Trophoblast cell (in vitro differentiated cells and primary cell): ENCODE data around the gene DNAJB14.
A peak's percentile ranks its signal among the peaks of the same experiment; 100 is the strongest.

Source experiments
- DNase-seq, 2 donors: peaks; one replicate each; pipeline ENCODE4 v3.0.0-alpha.2; 2016
- H2AFZ ChIP-seq: 2 replicates; pipeline ENCODE4 v1.6.1; 2013; ENCODE audit warnings: low read length, moderate library complexity, mild to moderate bottlenecking; ENCODE audit not compliant: insufficient read depth, poor library complexity
- H2AK5ac ChIP-seq: 2 replicates; pipeline ENCODE4 v1.6.1; 2013; ENCODE audit warnings: mild to moderate bottlenecking, low read length
- H2BK120ac ChIP-seq: 2 replicates; pipeline ENCODE4 v1.6.1; 2013; ENCODE audit warnings: low read length, mild to moderate bottlenecking, moderate library complexity; ENCODE audit not compliant: insufficient read depth, poor library complexity
- H2BK12ac ChIP-seq: 2 replicates; pipeline ENCODE4 v1.6.1; 2013; ENCODE audit warnings: mild to moderate bottlenecking, low read length, moderate library complexity
- H2BK5ac ChIP-seq: 2 replicates; pipeline ENCODE4 v1.6.1; 2013; ENCODE audit warnings: low read length, low read depth, moderate library complexity, mild to moderate bottlenecking; ENCODE audit not compliant: poor library complexity
- H3K14ac ChIP-seq: 2 replicates; pipeline ENCODE4 v1.6.1; 2013; ENCODE audit warnings: mild to moderate bottlenecking, low read length
- H3K18ac ChIP-seq: 2 replicates; pipeline ENCODE4 v1.6.1; 2013; ENCODE audit warnings: mild to moderate bottlenecking, low read length
- H3K23ac ChIP-seq: 2 replicates; pipeline ENCODE4 v1.6.1; 2013; ENCODE audit warnings: low read length
- H3K27ac ChIP-seq: 2 replicates; pipeline ENCODE4 v1.5.1; 2013; ENCODE audit warnings: low read depth, mild to moderate bottlenecking, inconsistent platforms, low read length, moderate library complexity
- H3K27me3 ChIP-seq: 2 replicates; pipeline ENCODE4 v1.6.1; 2013; ENCODE audit warnings: inconsistent platforms, mild to moderate bottlenecking, low read length, moderate library complexity; ENCODE audit not compliant: insufficient read depth
- H3K36me3 ChIP-seq, 2 experiments: 1 replicate in 1 of 2; 2 replicates in 1 of 2; pipeline ENCODE4 v1.6.1; 2013; ENCODE audit warnings: low read length in 2 of 2, mild to moderate bottlenecking in 2 of 2, moderate library complexity in 1 of 2; ENCODE audit not compliant: insufficient read depth in 2 of 2, control insufficient read depth in 1 of 2
- H3K4ac ChIP-seq: 2 replicates; pipeline ENCODE4 v1.6.1; 2013; ENCODE audit warnings: low read depth, mild to moderate bottlenecking, low read length, moderate library complexity
- H3K4me1 ChIP-seq, 2 experiments: 1 replicate in 1 of 2; 2 replicates in 1 of 2; pipeline ENCODE4 v1.6.1; 2013; ENCODE audit warnings: low read length in 2 of 2, mild to moderate bottlenecking in 2 of 2, moderate library complexity in 1 of 2; ENCODE audit not compliant: insufficient read depth in 2 of 2, control insufficient read depth in 1 of 2
- H3K4me2 ChIP-seq: 2 replicates; pipeline ENCODE4 v1.6.1; 2013; ENCODE audit warnings: inconsistent platforms, mild to moderate bottlenecking, low read length, moderate library complexity
- H3K4me3 ChIP-seq: 2 replicates; pipeline ENCODE4 v1.5.1; 2013; ENCODE audit warnings: mild to moderate bottlenecking, low read depth, low read length, inconsistent platforms
- H3K79me1 ChIP-seq: one replicate; pipeline ENCODE4 v1.6.1; 2013; ENCODE audit warnings: low read length
- H3K79me2 ChIP-seq: 2 replicates; pipeline ENCODE4 v1.6.1; 2013; ENCODE audit warnings: low read length, mild to moderate bottlenecking; ENCODE audit not compliant: control insufficient read depth, insufficient read depth, poor library complexity
- H3K9ac ChIP-seq: 2 replicates; pipeline ENCODE4 v1.6.1; 2013; ENCODE audit warnings: mild to moderate bottlenecking, low read length
- H3K9me3 ChIP-seq: 2 replicates; pipeline ENCODE4 v1.6.1; 2013; ENCODE audit warnings: low read depth, mild to moderate bottlenecking, control low read depth, inconsistent platforms, low read length; ENCODE audit not compliant: insufficient read depth
- H4K12ac ChIP-seq: 2 replicates; pipeline ENCODE4 v1.6.1; 2013; ENCODE audit warnings: low read depth, mild to moderate bottlenecking, low read length, moderate library complexity
- H4K8ac ChIP-seq: 2 replicates; pipeline ENCODE4 v1.6.1; 2013; ENCODE audit warnings: low read depth, mild to moderate bottlenecking, low read length, moderate library complexity
- H4K91ac ChIP-seq: one replicate; pipeline ENCODE4 v1.6.1; 2013; ENCODE audit warnings: low read depth, mild to moderate bottlenecking, low read length, moderate library complexity
- WGBS: extraction: QIAGEN DNeasy Blood & Tissue Kit; methylation state at CpG from one replicate; pipeline ENCODE4 v1.1.7; 2013; ENCODE audit warnings: missing lambda C conversion rate; ENCODE audit not compliant: insufficient read length, insufficient coverage; ENCODE audit errors: extremely low coverage; 5-methylcytosine and 5-hydroxymethylcytosine counted together

The DNAJB14 gene

GRCh38 chr4:99875071-99875470 is 71.3 kb downstream of the DNAJB14 start:
- Histone ChIP-seq H4K8ac (no peak overlapping the region), H3K14ac (no peak overlapping the region), H3K4me2 (no peak overlapping the region), H3K27ac (no peak overlapping the region), H3K9me3 (no peaks in the 10 kb centered on the region), H4K91ac (no peak overlapping the region), H3K79me2 (no peaks in the 10 kb centered on the region), H2AK5ac (no peak overlapping the region), H3K9ac (no peak overlapping the region), H3K23ac (no peak overlapping the region), H4K12ac (no peak overlapping the region), H3K27me3 (no peaks in the 10 kb centered on the region), H3K4me3 (no peak overlapping the region), H2BK120ac (no peak overlapping the region), H3K18ac (no peak overlapping the region), H3K36me3 (peaks cover 0 to under 1% of the 10 kb centered on the region in 2 experiments), H2BK12ac (no peak overlapping the region), H2AFZ (no peak overlapping the region), H3K79me1 (peaks cover 2% of the 10 kb centered on the region), H3K4me1 (peaks cover 6 to 11% of the 10 kb centered on the region in 2 experiments), H3K4ac (no peak overlapping the region), H2BK5ac (no peak overlapping the region)
- peak in 1 of 2 donors; percentile 79 for DNase-seq

GRCh38 chr4:99872570-99872969 is 73.8 kb downstream of the DNAJB14 start:
- H3K27me3 ChIP-seq: no peaks in the 10 kb centered on the region

GRCh38 chr4:99868126-99868596 is 78.3 kb downstream of the DNAJB14 start:
- Histone ChIP-seq H3K79me2 (no peaks in the 10 kb centered on the region), H3K27ac (no peak overlapping the region), H2BK12ac (no peak overlapping the region), H3K4me2 (no peak overlapping the region), H2AK5ac (no peak overlapping the region), H2BK120ac (no peak overlapping the region), H4K12ac (no peak overlapping the region), H3K36me3 (no peaks in the 10 kb centered on the region), H3K4me1 (peaks cover 5 to 9% of the 10 kb centered on the region in 2 experiments), H3K18ac (no peak overlapping the region), H3K4me3 (no peak overlapping the region), H3K14ac (no peak overlapping the region), H3K23ac (no peak overlapping the region), H2AFZ (no peak overlapping the region), H2BK5ac (no peak overlapping the region), H3K9me3 (no peaks in the 10 kb centered on the region), H4K8ac (no peak overlapping the region), H4K91ac (no peak overlapping the region), H3K9ac (no peak overlapping the region), H3K27me3 (no peaks in the 10 kb centered on the region), H3K4ac (no peak overlapping the region), H3K79me1 (peaks cover 2% of the 10 kb centered on the region)
- peak; percentile 41 to 61 for DNase-seq
- WGBS: no CpG with 5 or more reads among the region's 8 CpGs

More at GRCh38 chr4:99872570-99872969, 73.8 kb downstream of the DNAJB14 start:
- Histone ChIP-seq H4K8ac (no peak overlapping the region), H3K14ac (no peak overlapping the region), H2BK5ac (no peak overlapping the region), H3K4me2 (no peak overlapping the region), H3K4ac (no peak overlapping the region), H3K27ac (no peak overlapping the region), H3K36me3 (no peaks in the 10 kb centered on the region), H3K4me3 (no peak overlapping the region), H3K18ac (no peak overlapping the region), H3K79me1 (peaks cover 2% of the 10 kb centered on the region), H3K23ac (no peak overlapping the region), H2BK120ac (no peak overlapping the region), H3K79me2 (no peaks in the 10 kb centered on the region), H2AK5ac (no peak overlapping the region), H3K9ac (no peak overlapping the region), H3K9me3 (no peaks in the 10 kb centered on the region), H2AFZ (no peak overlapping the region), H3K4me1 (peaks cover 6 to 11% of the 10 kb centered on the region in 2 experiments), H2BK12ac (no peak overlapping the region), H4K91ac (no peak overlapping the region), H4K12ac (no peak overlapping the region)
- no peak for DNase-seq

GRCh38 chr4:99863804-99864203 is 82.6 kb downstream of the DNAJB14 start:
- Histone ChIP-seq H3K9ac (no peak overlapping the region), H3K4me2 (no peak overlapping the region), H3K79me2 (no peaks in the 10 kb centered on the region), H2AFZ (no peak overlapping the region), H3K23ac (no peak overlapping the region), H3K79me1 (no peaks in the 10 kb centered on the region), H2AK5ac (no peak overlapping the region), H3K4ac (no peak overlapping the region), H3K14ac (no peak overlapping the region), H3K4me3 (no peak overlapping the region), H2BK120ac (no peak overlapping the region), H3K9me3 (no peaks in the 10 kb centered on the region), H3K36me3 (no peaks in the 10 kb centered on the region), H3K18ac (no peak overlapping the region), H2BK5ac (no peak overlapping the region), H3K27me3 (no peaks in the 10 kb centered on the region), H4K91ac (no peak overlapping the region), H4K12ac (no peak overlapping the region), H4K8ac (no peak overlapping the region), H2BK12ac (no peak overlapping the region), H3K4me1 (peaks cover 0 to 2% of the 10 kb centered on the region in 2 experiments), H3K27ac (no peak overlapping the region)
- peak in 1 of 2 donors; percentile 70 for DNase-seq
- WGBS: no CpG with 5 or more reads among the region's 3 CpGs
